Vagina (tissue), 2 donors: ENCODE results near the gene RNPC3.

Experiments used
- CTCF ChIP-seq, 3 experiments: fragments of 450-650 bp in 2 of 3; fragments of 200-600 bp in 1 of 3; sonication (generic) in 1 of 3; IDR thresholded peaks; one replicate each; pipeline ENCODE4 v1.5.1; 2017 to 2019; ENCODE audit warnings: antibody characterized with exemption in 3 of 3, mild to moderate bottlenecking in 2 of 3, moderate library complexity in 2 of 3
- POLR2A ChIP-seq, 2 donors: fragments of 450-650 bp; IDR thresholded peaks; one replicate each; pipeline ENCODE4 v1.6.1; 2017; ENCODE audit warnings: antibody characterized with exemption in 2 of 2, mild to moderate bottlenecking in 2 of 2, moderate library complexity in 2 of 2

GRCh38 chr1:103497404-103497803 is 28.1 kb upstream of the RNPC3 start:
- TF ChIP-seq CTCF (IDR thresholded peaks at IDR 0.05) (no peak), POLR2A (IDR thresholded peaks at IDR 0.05) (no peak)
